ENCODE results near the gene KLHL17. TPM values are rescaled to one million over a fixed set of nuclear protein-coding genes. Genes with fewer than 3 reads are reported as not detected.

Gene KLHL17
- total RNA-seq, 3 donors from 2014 or later (not counting 1 experiment from before 2014, with no cell fraction given) = 17.8 to 33.5 (median 22.4) TPM

GRCh38 chr1:973459-974292 is 13.3 kb downstream of the KLHL17 start:
- no peak for DNase-seq
- TF ChIP-seq, protein P1, sequence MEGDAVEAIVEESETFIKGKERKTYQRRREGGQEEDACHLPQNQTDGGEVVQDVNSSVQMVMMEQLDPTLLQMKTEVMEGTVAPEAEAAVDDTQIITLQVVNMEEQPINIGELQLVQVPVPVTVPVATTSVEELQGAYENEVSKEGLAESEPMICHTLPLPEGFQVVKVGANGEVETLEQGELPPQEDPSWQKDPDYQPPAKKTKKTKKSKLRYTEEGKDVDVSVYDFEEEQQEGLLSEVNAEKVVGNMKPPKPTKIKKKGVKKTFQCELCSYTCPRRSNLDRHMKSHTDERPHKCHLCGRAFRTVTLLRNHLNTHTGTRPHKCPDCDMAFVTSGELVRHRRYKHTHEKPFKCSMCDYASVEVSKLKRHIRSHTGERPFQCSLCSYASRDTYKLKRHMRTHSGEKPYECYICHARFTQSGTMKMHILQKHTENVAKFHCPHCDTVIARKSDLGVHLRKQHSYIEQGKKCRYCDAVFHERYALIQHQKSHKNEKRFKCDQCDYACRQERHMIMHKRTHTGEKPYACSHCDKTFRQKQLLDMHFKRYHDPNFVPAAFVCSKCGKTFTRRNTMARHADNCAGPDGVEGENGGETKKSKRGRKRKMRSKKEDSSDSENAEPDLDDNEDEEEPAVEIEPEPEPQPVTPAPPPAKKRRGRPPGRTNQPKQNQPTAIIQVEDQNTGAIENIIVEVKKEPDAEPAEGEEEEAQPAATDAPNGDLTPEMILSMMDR (IDR thresholded peaks at IDR 0.05) = no peak
- 92% methylated on average over 28 of the region's 28 CpGs for WGBS (ENCODE audit: insufficient coverage)
- Mint-ChIP-seq H3K36me3 (no peaks in the 10 kb centered on the region), H3K4me1 (peaks cover 0 to 8% of the 10 kb centered on the region in 2 donors), H3K27me3 (ENCODE audit: low read depth in 2 of 2) (peaks cover 0 to 19% of the 10 kb centered on the region in 2 donors), H3K4me3 (no peak overlapping the region), H3K27ac (no peak overlapping the region), H3K9me3 (no peaks in the 10 kb centered on the region)
- H3K4me3 ChIP-seq (ENCODE audit: low read length) = no peak overlapping the region
- H3K27ac ChIP-seq (ENCODE audit: low read length) = no peak overlapping the region
- peaks cover 12% of the 10 kb centered on the region for H3K4me1 ChIP-seq (ENCODE audit: control insufficient read depth, insufficient read depth, low read length)
- H3K36me3 ChIP-seq (ENCODE audit: control insufficient read depth, insufficient read depth, low read length) = no peaks in the 10 kb centered on the region
- no peaks in the 10 kb centered on the region for H3K9me3 ChIP-seq (ENCODE audit: control insufficient read depth, insufficient read depth, low read length)
- intact Hi-C loops (cut with micrococcal nuclease) = no loop called here
- H3K27me3 ChIP-seq (ENCODE audit: control insufficient read depth, insufficient read depth, low read length) = peaks cover 13% of the 10 kb centered on the region
- no peak for ATAC-seq

GRCh38 chr1:974293-974640 is 13.9 kb downstream of the KLHL17 start:
- WGBS (ENCODE audit: insufficient coverage) = 91% methylated on average over 11 of the region's 11 CpGs
- H3K27ac Mint-ChIP-seq = no peak overlapping the region
- Histone ChIP-seq H3K9me3 (ENCODE audit: control insufficient read depth, insufficient read depth, low read length) (no peaks in the 10 kb centered on the region), H3K27me3 (ENCODE audit: control insufficient read depth, insufficient read depth, low read length) (peaks cover 13% of the 10 kb centered on the region), H3K27ac (ENCODE audit: low read length) (no peak overlapping the region), H3K4me1 (ENCODE audit: control insufficient read depth, insufficient read depth, low read length) (peaks cover 12% of the 10 kb centered on the region), H3K36me3 (ENCODE audit: control insufficient read depth, insufficient read depth, low read length) (no peaks in the 10 kb centered on the region), H3K4me3 (ENCODE audit: low read length) (no peak overlapping the region)
- no peak for DNase-seq
- no peak overlapping the region for H3K4me3 Mint-ChIP-seq
- no peaks in the 10 kb centered on the region for H3K9me3 Mint-ChIP-seq
- peaks cover 0 to 17% of the 10 kb centered on the region in 2 donors for H3K27me3 Mint-ChIP-seq (ENCODE audit: low read depth in 2 of 2)
- no peaks in the 10 kb centered on the region for H3K36me3 Mint-ChIP-seq
- intact Hi-C loops (cut with micrococcal nuclease) = no loop called here
- ATAC-seq = no peak
- peaks cover 0 to 8% of the 10 kb centered on the region in 2 donors for H3K4me1 Mint-ChIP-seq
- TF ChIP-seq, protein P1 (IDR thresholded peaks at IDR 0.05) = no peak

- Histone ChIP-seq H3K27me3 (ENCODE audit: control insufficient read depth, insufficient read depth, low read length) (peaks cover 13% of the 10 kb centered on the region), H3K27ac (ENCODE audit: low read length) (no peak overlapping the region), H3K4me1 (ENCODE audit: control insufficient read depth, insufficient read depth, low read length) (peaks cover 12% of the 10 kb centered on the region), H3K36me3 (ENCODE audit: control insufficient read depth, insufficient read depth, low read length) (no peaks in the 10 kb centered on the region), H3K9me3 (ENCODE audit: control insufficient read depth, insufficient read depth, low read length) (no peaks in the 10 kb centered on the region), H3K4me3 (ENCODE audit: low read length) (no peak overlapping the region)
- WGBS (ENCODE audit: insufficient coverage) = 87% methylated on average over 17 of the region's 17 CpGs
- H3K4me1 Mint-ChIP-seq = peaks cover 0 to 8% of the 10 kb centered on the region in 2 donors
- no peak overlapping the region for H3K27ac Mint-ChIP-seq
- no peak for DNase-seq
- no peak overlapping the region for H3K4me3 Mint-ChIP-seq
- H3K27me3 Mint-ChIP-seq (ENCODE audit: low read depth in 2 of 2) = peaks cover 0 to 12% of the 10 kb centered on the region in 2 donors
- H3K9me3 Mint-ChIP-seq = no peaks in the 10 kb centered on the region
- ATAC-seq = no peak
- TF ChIP-seq, protein P1 (IDR thresholded peaks at IDR 0.05) = no peak
- no peaks in the 10 kb centered on the region for H3K36me3 Mint-ChIP-seq
- intact Hi-C loops (cut with micrococcal nuclease) = no loop called here
These were observed 14.4 kb downstream of the KLHL17 start for GRCh38 chr1:974687-975328.

Measured in natural killer cell (primary cell).